T-cell (primary cell): Measurements from ENCODE around the gene GALNT14. TPM values are rescaled to one million over a fixed set of nuclear protein-coding genes. Genes with fewer than 3 reads are reported as not detected.

Experiments
- ATAC-seq, 4 experiments: fragments of 200-7000 bp in 3 of 4; fragments of 150-1000 bp in 1 of 4; cut with Tn5 transposase; replicated peaks in 1 of 4; 1 replicate in 3 of 4; 2 replicates in 1 of 4; pipeline ENCODE4 v1.10.0; 2021; ENCODE audit warnings: moderate library complexity in 3 of 4, mild to moderate bottlenecking in 2 of 4, moderate number of reproducible peaks in 1 of 4
- CTCF ChIA-PET, 2 donors: fragments of 300-600 bp; sonication (Branson Sonifier 250); formaldehyde crosslinking; loops; one replicate each; lab custom pipeline; 2022; ENCODE audit warnings: antibody characterized with exemption in 2 of 2; lab: Charles Lee
- POLR2A ChIA-PET, 2 donors: fragments of 300-600 bp; sonication (Branson Sonifier 250); formaldehyde crosslinking; loops; one replicate each; lab custom pipeline; 2022; ENCODE audit warnings: antibody characterized with exemption in 2 of 2; lab: Charles Lee
- DNase-seq, 35 experiments: peaks; one replicate each; pipeline versions ENCODE4 v3.0.0 to v3.0.0-alpha.2; 2013 to 2023
- H3K27ac ChIP-seq: one replicate; pipeline ENCODE4 v1.5.1; 2013; ENCODE audit warnings: low read length
- H3K27me3 ChIP-seq, 2 experiments: replicated peaks in 1 of 2; 1 replicate in 1 of 2; 2 replicates in 1 of 2; pipeline versions ENCODE4 v1.6.1 to v1.7.0; 2013; ENCODE audit warnings: low read length in 1 of 2, mixed read lengths in 1 of 2; ENCODE audit not compliant: control insufficient read depth in 2 of 2, insufficient read depth in 2 of 2; ENCODE audit errors: extremely low read depth in 1 of 2
- H3K36me3 ChIP-seq, 2 donors: 1 replicate in 1 of 2; 2 replicates in 1 of 2; pipeline versions ENCODE4 v1.6.1 to v1.7.0; 2013; ENCODE audit warnings: low read length in 1 of 2; ENCODE audit not compliant: control insufficient read depth in 2 of 2, insufficient read depth in 1 of 2; ENCODE audit errors: extremely low read depth in 1 of 2
- H3K4me1 ChIP-seq, 2 experiments: 1 replicate in 1 of 2; 2 replicates in 1 of 2; pipeline versions ENCODE4 v1.6.1 to v1.7.0; 2013; ENCODE audit warnings: low read length in 2 of 2, mixed read lengths in 1 of 2; ENCODE audit not compliant: insufficient read depth in 2 of 2, control insufficient read depth in 1 of 2; ENCODE audit errors: extremely low read depth in 1 of 2
- H3K4me3 ChIP-seq, 2 donors: 1 replicate in 1 of 2; 2 replicates in 1 of 2; pipeline versions ENCODE4 v1.5.1 to v1.7.0; 2013; ENCODE audit warnings: mild to moderate bottlenecking in 2 of 2, low read length in 1 of 2, moderate library complexity in 1 of 2; ENCODE audit not compliant: control insufficient read depth in 1 of 2; ENCODE audit errors: extremely low read depth in 1 of 2
- H3K9me3 ChIP-seq: 2 replicates; pipeline ENCODE4 v1.7.0; 2013
- H3K27ac Mint-ChIP-seq, 2 donors: one replicate each; pipeline ENCODE4 v1.8.0; 2020 to 2021; ENCODE audit warnings: mild to moderate bottlenecking in 2 of 2, mixed read lengths in 2 of 2
- H3K27me3 Mint-ChIP-seq, 2 donors: one replicate each; pipeline ENCODE4 v1.8.0; 2021 to 2022; ENCODE audit warnings: mixed read lengths in 2 of 2
- H3K36me3 Mint-ChIP-seq: one replicate; pipeline ENCODE4 v1.8.0; 2021; ENCODE audit warnings: mixed read lengths
- H3K4me1 Mint-ChIP-seq, 3 donors: one replicate each; pipeline ENCODE4 v1.8.0; 2020 to 2022; ENCODE audit warnings: mixed read lengths in 3 of 3, mild to moderate bottlenecking in 1 of 3
- H3K4me3 Mint-ChIP-seq, 3 donors: one replicate each; pipeline ENCODE4 v1.8.0; 2020 to 2022; ENCODE audit warnings: mild to moderate bottlenecking in 3 of 3, mixed read lengths in 3 of 3, moderate library complexity in 3 of 3
- H3K9me3 Mint-ChIP-seq, 3 donors: one replicate each; pipeline ENCODE4 v1.8.0; 2020 to 2022; ENCODE audit warnings: mixed read lengths in 3 of 3
- WGBS: methylation state at CpG from one replicate; pipeline ENCODE4 v1.1.5; 2013; ENCODE audit warnings: missing lambda C conversion rate; ENCODE audit not compliant: insufficient coverage; 5-methylcytosine and 5-hydroxymethylcytosine counted together
- total RNA-seq, 35 experiments: library from RNA in 6 of 35; stranded (reverse) in 6 of 35; fragments of 120-200 nt in 1 of 35; gene quantifications; one replicate each; pipeline versions ENCODE4 v1.2.1 to v1.2.4 and lab custom pipeline; 2013 to 2026

GALNT14 gene
- total RNA-seq, 5 donors from 2014 or later (not counting 1 experiment from before 2014, with no cell fraction given) = 0.29 to 0.38 TPM; not detected in 3

GRCh38 chr2:30886080-30886479 lies 252.2 kb downstream of the GALNT14 start:
- H3K27ac Mint-ChIP-seq = no peak overlapping the region
- peaks cover 0 to 21% of the 10 kb centered on the region in 2 experiments for H3K27me3 ChIP-seq
- H3K4me1 ChIP-seq = no peaks in the 10 kb centered on the region
- H3K27ac ChIP-seq = no peak overlapping the region
- POLR2A ChIA-PET = no interaction called here
- no peaks in the 10 kb centered on the region for H3K36me3 ChIP-seq
- no peaks in the 10 kb centered on the region for H3K36me3 Mint-ChIP-seq
- no peaks in the 10 kb centered on the region for H3K4me1 Mint-ChIP-seq
- CTCF ChIA-PET = no interaction called here
- DNase-seq = no peak
- H3K27me3 Mint-ChIP-seq = peaks cover 15 to 19% of the 10 kb centered on the region in 2 donors
- no peak overlapping the region for H3K4me3 Mint-ChIP-seq
- no peaks in the 10 kb centered on the region for H3K9me3 ChIP-seq
- H3K9me3 Mint-ChIP-seq = no peaks in the 10 kb centered on the region
- 88% methylated on average over 6 of the region's 6 CpGs for WGBS
- no peak for ATAC-seq
- H3K4me3 ChIP-seq = no peak overlapping the region

DNA sequence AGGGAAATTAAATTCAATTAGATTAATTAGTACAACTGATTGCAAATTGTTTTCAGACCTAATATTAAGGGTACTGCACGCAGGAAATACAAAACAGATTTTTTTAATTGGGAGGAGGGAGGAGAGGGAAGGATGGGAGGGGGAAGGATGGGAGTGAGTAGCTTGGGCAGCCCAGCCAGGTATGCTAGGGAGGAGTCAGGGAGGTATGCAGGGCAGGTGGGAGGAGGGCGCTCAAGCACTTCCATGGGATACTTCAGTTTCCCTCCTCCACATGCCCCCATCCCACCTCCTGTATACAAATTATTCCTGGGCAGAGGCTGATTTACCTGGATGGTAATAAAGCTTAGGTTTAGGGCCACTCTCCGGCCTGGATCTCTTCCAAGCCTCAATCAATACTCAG lies 254.4 kb downstream of the GALNT14 start:
- CTCF ChIA-PET = no interaction called here

GRCh38 chr2:30883184-30883583 lies 255.1 kb downstream of the GALNT14 start:
- ChIA-PET POLR2A (no interaction called here), CTCF (no interaction called here)
- Histone ChIP-seq H3K27me3 (peaks cover 0 to 28% of the 10 kb centered on the region in 2 experiments), H3K36me3 (no peaks in the 10 kb centered on the region), H3K4me1 (no peaks in the 10 kb centered on the region), H3K4me3 (no peak overlapping the region), H3K27ac (no peak overlapping the region), H3K9me3 (no peaks in the 10 kb centered on the region)
- H3K27me3 Mint-ChIP-seq = peaks cover 13 to 17% of the 10 kb centered on the region in 2 donors
- no peak overlapping the region for H3K27ac Mint-ChIP-seq
- no peaks in the 10 kb centered on the region for H3K36me3 Mint-ChIP-seq
- 75% methylated on average over 3 of the region's 4 CpGs for WGBS
- H3K4me1 Mint-ChIP-seq = no peaks in the 10 kb centered on the region
- ATAC-seq (no peak), DNase-seq (no peak)
- H3K9me3 Mint-ChIP-seq = no peaks in the 10 kb centered on the region
- H3K4me3 Mint-ChIP-seq = no peak overlapping the region

More for the DNA sequence above, 254.4 kb downstream of the GALNT14 start:
- Histone ChIP-seq H3K27me3 (peaks cover 0 to 28% of the 10 kb centered on the region in 2 experiments), H3K27ac (no peak overlapping the region), H3K4me1 (no peaks in the 10 kb centered on the region), H3K4me3 (no peak overlapping the region), H3K36me3 (no peaks in the 10 kb centered on the region), H3K9me3 (no peaks in the 10 kb centered on the region)
- Mint-ChIP-seq H3K36me3 (no peaks in the 10 kb centered on the region), H3K4me3 (no peak overlapping the region), H3K9me3 (no peaks in the 10 kb centered on the region), H3K4me1 (no peaks in the 10 kb centered on the region), H3K27ac (no peak overlapping the region), H3K27me3 (peaks cover 16% of the 10 kb centered on the region in 2 donors)
- 83% methylated on average over 1 of the region's 3 CpGs for WGBS
- POLR2A ChIA-PET = no interaction called here
- ATAC-seq = no peak
- no peak for DNase-seq

GRCh38 chr2:30880516-30880915 lies 257.7 kb downstream of the GALNT14 start:
- Histone ChIP-seq H3K36me3 (no peaks in the 10 kb centered on the region), H3K9me3 (no peaks in the 10 kb centered on the region), H3K27me3 (peaks cover 0 to 25% of the 10 kb centered on the region in 2 experiments), H3K4me1 (no peaks in the 10 kb centered on the region), H3K27ac (no peak overlapping the region), H3K4me3 (no peak overlapping the region)
- ChIA-PET POLR2A (no interaction called here), CTCF (no interaction called here)
- Mint-ChIP-seq H3K36me3 (no peaks in the 10 kb centered on the region), H3K27me3 (peaks cover 11 to 17% of the 10 kb centered on the region in 2 donors), H3K4me3 (no peak overlapping the region), H3K4me1 (no peaks in the 10 kb centered on the region), H3K27ac (no peak overlapping the region), H3K9me3 (no peaks in the 10 kb centered on the region)
- WGBS = no CpG with 5 or more reads among the region's 3 CpGs
- DNase-seq (no peak), ATAC-seq (no peak)

DNA sequence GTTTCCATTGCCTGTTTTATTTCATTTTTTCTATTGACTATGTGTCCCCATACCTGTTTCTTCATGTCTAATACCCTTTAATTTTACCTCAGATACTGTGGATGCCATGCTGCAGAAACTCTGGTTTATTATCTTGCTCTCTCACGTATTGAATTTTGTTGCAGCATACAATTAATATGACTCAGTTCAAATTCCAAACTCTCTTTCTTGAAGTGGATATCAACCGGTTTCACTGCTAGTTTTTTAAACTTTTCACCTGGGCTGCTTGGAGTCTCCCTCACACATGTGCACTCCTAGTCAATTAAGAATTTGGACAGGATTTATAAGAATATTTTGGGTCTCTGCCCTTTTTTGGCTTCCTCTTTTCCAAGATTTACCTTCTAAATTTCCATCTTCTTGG lies 260.4 kb downstream of the GALNT14 start:
- Histone ChIP-seq H3K27ac (no peak overlapping the region), H3K9me3 (no peaks in the 10 kb centered on the region), H3K27me3 (peaks cover 0 to 10% of the 10 kb centered on the region in 2 experiments), H3K36me3 (no peaks in the 10 kb centered on the region), H3K4me1 (no peaks in the 10 kb centered on the region), H3K4me3 (no peak overlapping the region)
- CTCF ChIA-PET = no interaction called here
- Mint-ChIP-seq H3K36me3 (no peaks in the 10 kb centered on the region), H3K4me3 (no peak overlapping the region), H3K9me3 (peaks cover 0 to 4% (median 2%) of the 10 kb centered on the region in 3 donors), H3K4me1 (no peaks in the 10 kb centered on the region), H3K27ac (no peak overlapping the region), H3K27me3 (peaks cover 11 to 16% of the 10 kb centered on the region in 2 donors)
- POLR2A ChIA-PET = no interaction called here
- no peak for ATAC-seq
- DNase-seq = no peak
- WGBS = no CpG with 5 or more reads among the region's 2 CpGs

GRCh38 chr2:30872797-30873196 lies 265.4 kb downstream of the GALNT14 start:
- DNase-seq (no peak), ATAC-seq (no peak)
- Mint-ChIP-seq H3K4me1 (no peaks in the 10 kb centered on the region), H3K36me3 (no peaks in the 10 kb centered on the region), H3K27me3 (peaks cover 7 to 11% of the 10 kb centered on the region in 2 donors), H3K27ac (no peak overlapping the region), H3K4me3 (no peak overlapping the region), H3K9me3 (peaks cover 0 to 4% (median 2%) of the 10 kb centered on the region in 3 donors)
- H3K27me3 ChIP-seq = no peaks in the 10 kb centered on the region
- no peaks in the 10 kb centered on the region for H3K9me3 ChIP-seq
- no peak overlapping the region for H3K27ac ChIP-seq
- no peaks in the 10 kb centered on the region for H3K36me3 ChIP-seq
- ChIA-PET CTCF (no interaction called here), POLR2A (no interaction called here)
- H3K4me3 ChIP-seq = no peak overlapping the region
- no peaks in the 10 kb centered on the region for H3K4me1 ChIP-seq
- 76% methylated on average over 2 of the region's 2 CpGs for WGBS
